ENCODE results near the gene VANGL2. TPM values are rescaled to one million over a fixed set of nuclear protein-coding genes. Genes with fewer than 3 reads are reported as not detected.

Gene VANGL2
- total and polyA plus RNA-seq, 8 donors = 0.45 to 7.4 (median 2.8) TPM

GRCh38 chr1:160437432-160438316 lies 37.3 kb downstream of the VANGL2 start:
- DNase-seq = peak in 1 of 2 donors; percentile 41
- no peaks in the 10 kb centered on the region for H3K27me3 ChIP-seq
- peaks cover 0 to 7% (median 0%) of the 10 kb centered on the region in 4 donors for H3K4me1 ChIP-seq
- H3K36me3 ChIP-seq = no peaks in the 10 kb centered on the region
- peak overlapping the region in 4 of 5 donors; percentile 1 to 73 (median 37) for H3K27ac ChIP-seq
- no peak for TF ChIP-seq POLR2A (IDR thresholded peaks at IDR 0.05)
- TF ChIP-seq EP300 (IDR thresholded peaks at IDR 0.05) = no peak
- TF ChIP-seq POLR2AphosphoS5 (IDR thresholded peaks at IDR 0.05) = no peak
- no peak for TF ChIP-seq CTCF (IDR thresholded peaks at IDR 0.05)
- whole genome bisulfite sequencing, 5 donors = 36 to 55% (median 52%) methylated on average over 4 of the region's 4 CpGs
- H3K9me3 ChIP-seq = no peaks in the 10 kb centered on the region
- intact Hi-C loops (cut with DNase I; ENCODE audit: low total_unique reads) = no loop called here
- H3K4me3 ChIP-seq = peak overlapping the region in 1 of 4 donors; percentile 1

- intact Hi-C loops (cut with DNase I; ENCODE audit: low total_unique reads) = no loop called here
- Histone ChIP-seq H3K9me3 (no peaks in the 10 kb centered on the region), H3K27ac (peak overlapping the region in 4 of 5 donors; percentile 1 to 73 (median 37)), H3K4me1 (peaks cover 0 to 7% (median 0%) of the 10 kb centered on the region in 4 donors), H3K4me3 (peak overlapping the region in 1 of 4 donors; percentile 1), H3K27me3 (no peaks in the 10 kb centered on the region), H3K36me3 (no peaks in the 10 kb centered on the region)
- TF ChIP-seq POLR2A (IDR thresholded peaks at IDR 0.05) (no peak), POLR2AphosphoS5 (IDR thresholded peaks at IDR 0.05) (no peak), EP300 (IDR thresholded peaks at IDR 0.05) (no peak)
- 72 to 81% (median 76%) methylated on average over 4 of the region's 4 CpGs for WGBS, 5 donors
- DNase-seq = no peak
These were observed 38.1 kb downstream of the VANGL2 start for GRCh38 chr1:160438317-160438918.

- Histone ChIP-seq H3K27ac (peak overlapping the region in 2 of 5 donors; percentile 25 to 73), H3K9me3 (no peaks in the 10 kb centered on the region), H3K36me3 (no peaks in the 10 kb centered on the region), H3K27me3 (no peaks in the 10 kb centered on the region), H3K4me3 (no peak overlapping the region), H3K4me1 (peaks cover 0 to 7% (median 0%) of the 10 kb centered on the region in 4 donors)
- no peak for DNase-seq
- TF ChIP-seq POLR2AphosphoS5 (IDR thresholded peaks at IDR 0.05) (no peak), CTCF (IDR thresholded peaks at IDR 0.05) (no peak), EP300 (IDR thresholded peaks at IDR 0.05) (no peak), POLR2A (IDR thresholded peaks at IDR 0.05) (no peak)
- intact Hi-C loops (cut with DNase I; ENCODE audit: low total_unique reads) = no loop called here
- WGBS, 5 donors = 95 to 98% (median 97%) methylated on average over 2 of the region's 2 CpGs
These were observed 38.6 kb downstream of the VANGL2 start for GRCh38 chr1:160438935-160439334.

- Histone ChIP-seq H3K36me3 (no peaks in the 10 kb centered on the region), H3K27ac (no peak overlapping the region), H3K27me3 (no peaks in the 10 kb centered on the region), H3K4me3 (no peak overlapping the region), H3K4me1 (peaks cover 0 to 7% (median 0%) of the 10 kb centered on the region in 4 donors), H3K9me3 (no peaks in the 10 kb centered on the region)
- no peak for DNase-seq
- no peak for TF ChIP-seq POLR2A (IDR thresholded peaks at IDR 0.05)
- TF ChIP-seq EP300 (IDR thresholded peaks at IDR 0.05) = no peak
- intact Hi-C loops (cut with DNase I; ENCODE audit: low total_unique reads) = no loop called here
- 49 to 77% (median 67%) methylated on average over 2 of the region's 2 CpGs for WGBS, 5 donors
These were observed 39.4 kb downstream of the VANGL2 start for GRCh38 chr1:160439718-160440117.

GRCh38 chr1:160446945-160447600 lies 46.7 kb downstream of the VANGL2 start:
- WGBS, 5 donors = 40 to 49% (median 43%) methylated on average over 8 of the region's 8 CpGs
- intact Hi-C loops (cut with DNase I; ENCODE audit: low total_unique reads) = no loop called here
- no peak overlapping the region for H3K27ac ChIP-seq

More at GRCh38 chr1:160446945-160447600, 46.7 kb downstream of the VANGL2 start:
- DNase-seq = no peak
- H3K4me1 ChIP-seq = peaks cover 0 to 15% (median 5%) of the 10 kb centered on the region in 4 donors
- H3K36me3 ChIP-seq = no peaks in the 10 kb centered on the region
- no peak overlapping the region for H3K4me3 ChIP-seq
- TF ChIP-seq POLR2AphosphoS5 (IDR thresholded peaks at IDR 0.05) (no peak), EP300 (IDR thresholded peaks at IDR 0.05) (no peak), POLR2A (IDR thresholded peaks at IDR 0.05) (no peak)
- no peaks in the 10 kb centered on the region for H3K9me3 ChIP-seq
- H3K27me3 ChIP-seq = no peaks in the 10 kb centered on the region
